HepG2 (cell line): ENCODE measurements around the gene AP1M1. TPM values are rescaled to one million over a fixed set of nuclear protein-coding genes. Genes with fewer than 3 reads are reported as not detected.

Source experiments
- ATAC-seq: fragments of 200-7000 bp; cut with Tn5 transposase; 3 replicates; pipeline ENCODE4 v1.9.1; 2020; ENCODE audit warnings: mild to moderate bottlenecking, moderate library complexity
- BruUV-seq: library from RNA; stranded (reverse); fragments of 400-500 nt; replicated peaks from 2 replicates; lab custom pipeline; 2021; lab: Mats Ljungman, UMichigan
- CTCF ChIA-PET: fragments of 300-600 bp; formaldehyde crosslinking; extraction: SDS; loops from one replicate; lab custom pipeline; 2021; ENCODE audit warnings: low total read pairs, inconsistent platforms, low intra/inter-chr PET ratio; lab: Yijun Ruan, JAX
- POLR2A ChIA-PET: fragments of 350-600 bp; sonication (Branson Sonifier 250); formaldehyde crosslinking; loops from one replicate; lab custom pipeline; 2020; ENCODE audit warnings: antibody characterized with exemption, inconsistent platforms; lab: Yijun Ruan, JAX
- DNase-seq: peaks from one replicate; pipeline ENCODE4 v3.0.0-alpha.2; 2015; ENCODE audit warnings: low spot score
- FAIRE-seq: peaks from 3 replicates; lab custom pipeline; 2011; peaks lifted over from hg19 to GRCh38; lab: Jason Lieb, UNC
- H2AFZ ChIP-seq: one replicate; pipeline ENCODE4 v1.6.1; 2011; ENCODE audit warnings: low read length, inconsistent platforms
- H3K27ac ChIP-seq: fragments of 300-600 bp; 3 replicates; pipeline ENCODE4 v1.8.0; 2011; ENCODE audit warnings: mixed run types, mild to moderate bottlenecking, mixed read lengths, low read length, inconsistent platforms; ENCODE audit not compliant: insufficient read depth; ENCODE audit errors: extremely low read length
- H3K27me3 ChIP-seq, 2 experiments: fragments of 200-600 bp in 1 of 2; 2 replicates in 1 of 2; 3 replicates in 1 of 2; pipeline versions ENCODE4 v1.6.0 to v1.8.0; 2011; ENCODE audit warnings: low read length in 2 of 2, mild to moderate bottlenecking in 2 of 2, moderate library complexity in 2 of 2, inconsistent platforms in 1 of 2; ENCODE audit not compliant: insufficient read depth in 2 of 2, control insufficient read depth in 1 of 2
- H3K36me3 ChIP-seq, 2 experiments: fragments of 200-600 bp in 1 of 2; replicated peaks in 1 of 2; 2 replicates in 1 of 2; 3 replicates in 1 of 2; pipeline versions ENCODE4 v1.5.1 to v1.8.0; 2011; ENCODE audit warnings: low read length in 2 of 2, inconsistent platforms in 1 of 2; ENCODE audit not compliant: insufficient read depth in 2 of 2, control insufficient read depth in 1 of 2
- H3K4me1 ChIP-seq: 2 replicates; pipeline ENCODE4 v1.5.1; 2012; ENCODE audit warnings: low read length, inconsistent platforms; ENCODE audit not compliant: insufficient read depth
- H3K4me2 ChIP-seq: 2 replicates; pipeline ENCODE4 v1.6.0; 2011; ENCODE audit warnings: low read depth, low read length, inconsistent platforms
- H3K4me3 ChIP-seq, 3 experiments: fragments of 200-600 bp in 1 of 3; sonication (generic), shearing (Covaris generic) in 1 of 3; replicated peaks in 1 of 3; 2 replicates each; pipeline ENCODE4 v1.5.1; 2011 to 2016; ENCODE audit warnings: low read length in 3 of 3, inconsistent platforms in 2 of 3, low read depth in 2 of 3, mild to moderate bottlenecking in 2 of 3, control low read depth in 1 of 3, mixed read lengths in 1 of 3; ENCODE audit not compliant: insufficient read depth in 1 of 3
- H3K79me2 ChIP-seq: one replicate; pipeline ENCODE4 v1.6.1; 2011; ENCODE audit warnings: low read length, inconsistent platforms; ENCODE audit not compliant: insufficient read depth
- H3K9ac ChIP-seq: 2 replicates; pipeline ENCODE4 v1.6.0; 2011; ENCODE audit warnings: mild to moderate bottlenecking, low read depth, low read length, inconsistent platforms; ENCODE audit not compliant: insufficient read depth
- H3K9me3 ChIP-seq: 2 replicates; pipeline ENCODE4 v1.5.1; 2012; ENCODE audit warnings: mild to moderate bottlenecking, low read length
- H4K20me1 ChIP-seq: 2 replicates; pipeline ENCODE4 v1.6.0; 2011; ENCODE audit warnings: inconsistent platforms, mild to moderate bottlenecking, low read length, moderate library complexity; ENCODE audit not compliant: insufficient read depth
- ZMYM3 ChIP-seq: sonication (generic); formaldehyde crosslinking; IDR thresholded peaks from 2 replicates; pipeline ENCODE4 v1.5.1; 2020; ENCODE audit warnings: mild to moderate bottlenecking, missing genetic modification reagents
- ZNF407 ChIP-seq: sonication (generic); formaldehyde crosslinking; IDR thresholded peaks from one replicate; pipeline ENCODE4 v1.5.1; 2020; ENCODE audit warnings: mild to moderate bottlenecking, missing genetic modification reagents; ENCODE audit errors: not compliant biosample characterization
- ZNF629 ChIP-seq: sonication (generic); formaldehyde crosslinking; conservative IDR thresholded peaks from 2 replicates; pipeline ENCODE4 v1.5.0; 2020; ENCODE audit warnings: missing genetic modification reagents
- ZNF768 ChIP-seq: sonication (generic); formaldehyde crosslinking; IDR thresholded peaks from 2 replicates; pipeline ENCODE4 v1.4.0; 2020; ENCODE audit warnings: missing genetic modification reagents
- ZSCAN31 ChIP-seq: sonication (generic); formaldehyde crosslinking; IDR thresholded peaks from 2 replicates; pipeline ENCODE4 v1.5.0; 2020; ENCODE audit warnings: low read depth, mild to moderate bottlenecking, missing genetic modification reagents
- WGBS: methylation state at CpG from one replicate; pipeline ENCODE4 v1.1.6; 2017; ENCODE audit warnings: low lambda C conversion rate; 5-methylcytosine and 5-hydroxymethylcytosine counted together
- in situ Hi-C: cut with HindIII; loops from 2 replicates; pipeline ENCODE4 v1.10.0; 2017; ENCODE audit warnings: low pct_unique_long_range_greater_than_20kb; ENCODE audit not compliant: extremely low pct_ligation_motif_present
- intact Hi-C: fragments of 100-400 bp; cut with micrococcal nuclease; formaldehyde crosslinking; loops from one replicate; pipeline ENCODE4 v1.10.0; 2022; ENCODE audit not compliant: unreplicated experiment
- polyA plus RNA-seq, 8 experiments: library from polyadenylated mRNA; depleted of rRNA in 3 of 8; stranded (reverse) in 7 of 8; unstranded in 1 of 8; fragments of >200 nt; fragmentation: Illumina TruSeq in 4 of 8; extraction: Trizol in 4 of 8; gene quantifications; 2 replicates each; pipeline versions ENCODE4 v1.2.1 to v1.2.3, GENCODE V29; 2011 to 2016; ENCODE audit warnings: low read depth in 4 of 8, missing spikeins in 1 of 8, mixed read lengths in 1 of 8; ENCODE audit not compliant: insufficient read depth in 1 of 8
- total RNA-seq, 5 experiments: library from RNA; depleted of rRNA; stranded (reverse); fragments of >200 nt; fragmentation: Illumina TruSeq; extraction: Trizol; gene quantifications; 2 replicates each; pipeline ENCODE4 v1.2.3, GENCODE V29; 2016; ENCODE audit warnings: low read depth in 1 of 5

AP1M1 gene
- total and polyA plus RNA-seq, 2 of the 13 experiments (the other 11 are each of a cell fraction or from before 2014, with no cell fraction given) = 34.4 to 46.1 TPM

- in situ Hi-C loops = no loop called here
- BruUV-seq = no TSS peak
- ChIA-PET CTCF (no interaction called here), POLR2A (no interaction called here)
- intact Hi-C loops = no loop called here
- ATAC-seq = no peak
- Histone ChIP-seq H3K79me2 (no peaks in the 10 kb centered on the region), H3K4me1 (peaks cover 29% of the 10 kb centered on the region), H3K4me2 (no peak overlapping the region), H3K9me3 (no peaks in the 10 kb centered on the region), H4K20me1 (no peaks in the 10 kb centered on the region), H3K27me3 (peaks cover 1 to 30% of the 10 kb centered on the region in 2 experiments; a peak in 3 of 5 replicates), H3K4me3 (no peak overlapping the region), H3K36me3 (no peaks in the 10 kb centered on the region), H3K9ac (no peak overlapping the region), H2AFZ (no peak overlapping the region), H3K27ac (no peak overlapping the region)
- 56% methylated on average over 13 of the region's 22 CpGs for WGBS
- FAIRE-seq = no peak
- TF ChIP-seq ZSCAN31 = no peak
- peak; percentile 45; the same call in 1 of the 2 replicates for TF ChIP-seq ZNF629
- peak; percentile 98 for TF ChIP-seq ZNF768 (CRISPR knock-in tag)
- DNase-seq = no peak
Measured at GRCh38 chr19:16259385-16260159, 61.9 kb downstream of the AP1M1 start.

GRCh38 chr19:16260160-16260811 lies 62.6 kb downstream of the AP1M1 start:
- no peak overlapping the region for H3K9ac ChIP-seq
- peak; percentile 77 for TF ChIP-seq ZMYM3 (CRISPR knock-in tag)
- TF ChIP-seq ZNF407 (CRISPR knock-in tag) = no peak
- TF ChIP-seq, all 625 proteins: peak for 1
- Histone ChIP-seq H3K4me3 (no peak overlapping the region), H3K4me2 (no peak overlapping the region), H2AFZ (no peak overlapping the region), H3K27ac (no peak overlapping the region), H3K36me3 (no peaks in the 10 kb centered on the region), H3K9me3 (no peaks in the 10 kb centered on the region), H3K4me1 (peaks cover 29% of the 10 kb centered on the region), H3K79me2 (no peaks in the 10 kb centered on the region), H3K27me3 (peaks cover 1 to 33% of the 10 kb centered on the region in 2 experiments; a peak in 3 of 5 replicates), H4K20me1 (no peaks in the 10 kb centered on the region)
- DNase-seq (no peak), FAIRE-seq (no peak), ATAC-seq (no peak)
- BruUV-seq = no TSS peak
- ChIA-PET CTCF (no interaction called here), POLR2A (no interaction called here)
- in situ Hi-C loops = no loop called here
- 60% methylated on average over 1 of the region's 4 CpGs for WGBS
- intact Hi-C loops = no loop called here
